ENCODE results near the gene GPR141. TPM values are rescaled to one million over a fixed set of nuclear protein-coding genes. Genes with fewer than 3 reads are reported as not detected.

Gene GPR141, protein sequence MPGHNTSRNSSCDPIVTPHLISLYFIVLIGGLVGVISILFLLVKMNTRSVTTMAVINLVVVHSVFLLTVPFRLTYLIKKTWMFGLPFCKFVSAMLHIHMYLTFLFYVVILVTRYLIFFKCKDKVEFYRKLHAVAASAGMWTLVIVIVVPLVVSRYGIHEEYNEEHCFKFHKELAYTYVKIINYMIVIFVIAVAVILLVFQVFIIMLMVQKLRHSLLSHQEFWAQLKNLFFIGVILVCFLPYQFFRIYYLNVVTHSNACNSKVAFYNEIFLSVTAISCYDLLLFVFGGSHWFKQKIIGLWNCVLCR
- polyA plus RNA-seq (2012; ENCODE audit: insufficient read depth, insufficient read length, low read depth): not detected

DNA sequence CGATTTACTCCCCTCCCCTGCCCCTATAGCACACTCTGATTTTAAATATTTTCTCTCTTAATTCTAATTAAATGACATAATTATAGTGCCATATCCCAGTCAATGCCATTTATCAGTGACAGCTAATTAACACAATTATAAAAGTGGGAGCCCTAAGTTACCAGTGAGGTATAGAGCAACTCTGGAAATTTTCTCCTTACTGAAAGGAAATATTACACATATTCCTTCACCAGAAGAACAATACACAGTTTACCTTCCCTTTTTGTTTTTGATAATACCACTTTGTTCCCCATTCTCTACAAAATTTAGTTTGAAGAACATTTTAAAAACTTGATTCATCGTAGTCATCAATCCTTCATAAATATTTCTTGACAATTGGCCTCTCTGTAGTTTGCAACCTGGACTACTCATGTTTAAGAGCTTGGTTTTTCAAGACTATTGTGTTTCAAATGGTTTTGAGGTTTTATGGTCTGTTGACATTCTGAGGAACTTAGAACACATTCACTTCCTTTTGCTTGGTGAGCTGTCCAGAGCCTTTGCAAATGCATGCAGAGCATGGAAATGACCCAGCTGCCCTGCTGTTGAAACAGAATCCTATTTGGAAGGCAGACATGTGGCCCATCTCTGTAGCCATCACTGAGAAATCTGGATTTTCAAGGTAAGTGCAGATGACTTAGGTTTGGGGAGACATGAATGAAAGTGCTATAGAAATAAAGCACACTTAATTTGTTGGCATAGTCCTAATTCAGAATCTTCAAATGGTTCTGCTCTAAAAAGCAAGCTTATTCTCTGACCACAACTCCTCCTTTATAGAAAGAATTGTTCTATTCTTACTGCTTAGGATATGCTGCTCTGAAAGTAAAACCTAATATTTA lies at the start of gene GPR141:
Gene GPR141 (plus strand): TSS at position 521 of the 875 bp plus-strand sequence. CDS start 56,628 bp downstream, outside the sequence.
- DNase-seq: no peak
- Histone ChIP-seq H3K27me3 (no peaks in the 10 kb centered on the region), H3K4me3 (ENCODE audit: low read depth, low read length) (no peak within 1 kb of the TSS), H3K4me1 (no peaks in the 10 kb centered on the region), H3K36me3 (no peaks in the 10 kb centered on the region), H3K9me3 (no peaks in the 10 kb centered on the region)
- TF ChIP-seq, protein P1, sequence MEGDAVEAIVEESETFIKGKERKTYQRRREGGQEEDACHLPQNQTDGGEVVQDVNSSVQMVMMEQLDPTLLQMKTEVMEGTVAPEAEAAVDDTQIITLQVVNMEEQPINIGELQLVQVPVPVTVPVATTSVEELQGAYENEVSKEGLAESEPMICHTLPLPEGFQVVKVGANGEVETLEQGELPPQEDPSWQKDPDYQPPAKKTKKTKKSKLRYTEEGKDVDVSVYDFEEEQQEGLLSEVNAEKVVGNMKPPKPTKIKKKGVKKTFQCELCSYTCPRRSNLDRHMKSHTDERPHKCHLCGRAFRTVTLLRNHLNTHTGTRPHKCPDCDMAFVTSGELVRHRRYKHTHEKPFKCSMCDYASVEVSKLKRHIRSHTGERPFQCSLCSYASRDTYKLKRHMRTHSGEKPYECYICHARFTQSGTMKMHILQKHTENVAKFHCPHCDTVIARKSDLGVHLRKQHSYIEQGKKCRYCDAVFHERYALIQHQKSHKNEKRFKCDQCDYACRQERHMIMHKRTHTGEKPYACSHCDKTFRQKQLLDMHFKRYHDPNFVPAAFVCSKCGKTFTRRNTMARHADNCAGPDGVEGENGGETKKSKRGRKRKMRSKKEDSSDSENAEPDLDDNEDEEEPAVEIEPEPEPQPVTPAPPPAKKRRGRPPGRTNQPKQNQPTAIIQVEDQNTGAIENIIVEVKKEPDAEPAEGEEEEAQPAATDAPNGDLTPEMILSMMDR (IDR thresholded peaks at IDR 0.05; ENCODE audit: low read depth, low read length): no peak

DNA sequence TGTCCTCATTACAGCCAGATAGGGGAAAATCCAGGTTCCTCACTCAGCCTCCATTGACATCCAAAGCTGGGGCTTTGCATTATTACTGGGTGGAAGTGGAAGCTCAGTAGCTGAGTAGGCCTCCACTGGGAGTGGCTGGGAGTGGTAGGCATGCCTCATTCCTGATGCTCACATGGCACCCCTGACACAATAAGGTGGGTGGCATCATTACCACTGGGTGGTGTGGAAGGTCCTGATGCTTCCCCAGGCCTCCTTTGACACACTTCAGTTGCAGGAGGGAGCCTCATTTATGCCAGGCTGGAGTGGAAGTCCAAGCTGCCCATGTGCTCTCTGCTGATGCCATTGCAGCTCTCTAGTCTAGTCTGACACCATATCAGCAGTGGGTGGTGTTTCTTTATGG lies 48.2 kb upstream of the GPR141 start:
- no peak for DNase-seq
- TF ChIP-seq, protein P1 (IDR thresholded peaks at IDR 0.05; ENCODE audit: low read depth, low read length): no peak
- H3K4me1 ChIP-seq: no peaks in the 10 kb centered on the region
- no peaks in the 10 kb centered on the region for H3K36me3 ChIP-seq
- no peaks in the 10 kb centered on the region for H3K27me3 ChIP-seq
- no peak overlapping the region for H3K4me3 ChIP-seq (ENCODE audit: low read depth, low read length)
- no peaks in the 10 kb centered on the region for H3K9me3 ChIP-seq

- H3K27me3 ChIP-seq: no peaks in the 10 kb centered on the region
- TF ChIP-seq, protein P1 (IDR thresholded peaks at IDR 0.05; ENCODE audit: low read depth, low read length): no peak
- no peak for DNase-seq
Observed at GRCh38 chr7:37642028-37642540, 41.5 kb upstream of the GPR141 start.

DNA sequence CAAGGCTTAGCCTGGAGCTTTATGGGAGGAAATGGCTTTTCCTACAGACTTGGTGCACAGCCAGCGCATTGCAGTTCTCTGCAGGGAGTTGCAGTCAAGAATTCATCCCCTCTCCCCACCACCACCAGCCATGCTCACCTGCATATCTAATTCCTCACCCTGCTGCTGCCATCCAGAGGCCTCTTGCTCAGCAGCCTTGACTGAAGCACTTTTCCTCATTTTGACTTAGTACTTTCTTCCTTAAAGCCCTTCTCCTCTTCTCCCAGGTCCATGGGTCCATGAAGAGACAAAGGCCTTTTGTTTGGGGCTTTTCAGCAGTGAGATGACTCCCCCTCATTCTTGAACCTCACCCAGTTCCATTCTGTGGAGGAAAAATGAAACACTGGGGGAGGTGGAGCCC lies 39.7 kb upstream of the GPR141 start:
- no peak for DNase-seq
- Histone ChIP-seq H3K4me1 (no peaks in the 10 kb centered on the region), H3K9me3 (no peaks in the 10 kb centered on the region), H3K27me3 (no peaks in the 10 kb centered on the region), H3K4me3 (ENCODE audit: low read depth, low read length) (no peak overlapping the region), H3K36me3 (no peaks in the 10 kb centered on the region)
- TF ChIP-seq, protein P1 (IDR thresholded peaks at IDR 0.05; ENCODE audit: low read depth, low read length): no peak

More at GRCh38 chr7:37642028-37642540, 41.5 kb upstream of the GPR141 start:
- Histone ChIP-seq H3K4me3 (ENCODE audit: low read depth, low read length) (no peak overlapping the region), H3K4me1 (no peaks in the 10 kb centered on the region), H3K36me3 (no peaks in the 10 kb centered on the region), H3K9me3 (no peaks in the 10 kb centered on the region)

DNA sequence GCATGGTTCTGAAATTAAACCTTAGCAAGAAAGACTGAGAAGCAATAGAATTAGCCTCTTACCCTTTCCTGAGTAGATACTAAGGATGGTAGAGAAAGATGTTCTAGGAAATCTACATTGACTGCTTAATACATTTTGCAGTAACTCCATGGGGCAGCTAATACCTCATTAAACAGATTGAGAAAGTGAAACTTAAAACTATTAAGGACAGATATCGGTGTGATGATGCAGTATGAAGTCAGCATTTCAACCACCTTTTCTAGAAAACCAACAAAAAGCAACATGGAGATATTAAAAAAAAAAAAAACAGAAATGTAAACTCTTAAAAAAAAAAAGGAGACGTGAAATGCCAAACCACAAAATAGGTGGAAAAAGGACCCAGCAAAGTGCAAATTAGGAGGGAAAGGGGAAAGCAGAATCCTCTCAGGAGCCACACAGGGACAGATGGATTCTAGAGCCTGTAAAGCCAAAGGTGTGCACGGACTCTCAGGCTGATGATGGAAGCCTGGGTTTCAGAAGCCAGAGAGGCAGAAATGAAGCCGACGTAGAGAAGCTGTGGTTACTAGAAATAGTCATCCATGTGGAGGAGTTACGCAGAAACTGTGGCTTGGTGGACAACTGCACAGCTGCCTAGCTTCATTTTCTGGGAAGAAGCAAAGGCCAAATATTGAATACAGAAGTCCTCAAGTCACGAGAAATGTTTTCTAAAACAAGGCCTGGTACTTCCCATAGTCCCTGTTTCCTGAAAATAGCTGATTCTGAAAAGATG lies 38.1 kb upstream of the GPR141 start:
- H3K4me3 ChIP-seq (ENCODE audit: low read depth, low read length): no peak overlapping the region
- DNase-seq: no peak
- TF ChIP-seq, protein P1 (IDR thresholded peaks at IDR 0.05; ENCODE audit: low read depth, low read length): no peak
- no peaks in the 10 kb centered on the region for H3K4me1 ChIP-seq
- H3K36me3 ChIP-seq: no peaks in the 10 kb centered on the region
- H3K27me3 ChIP-seq: no peaks in the 10 kb centered on the region
- no peaks in the 10 kb centered on the region for H3K9me3 ChIP-seq
